AG04449 (cell line): ENCODE results near the gene GLRA1.

ENCODE experiments used
- CTCF ChIA-PET: fragments of 350-600 bp; formaldehyde crosslinking; extraction: SDS; loops from one replicate; lab custom pipeline; 2021; ENCODE audit warnings: antibody characterized with exemption; lab: Yijun Ruan, JAX
- POLR2A ChIA-PET: fragments of 400-600, 350-600 bp; formaldehyde crosslinking; extraction: SDS; loops from one replicate; lab custom pipeline; 2020; ENCODE audit warnings: antibody characterized with exemption, inconsistent platforms; lab: Yijun Ruan, JAX
- DNase-seq: peaks from one replicate; pipeline ENCODE4 v3.0.0-alpha.2; 2010; ENCODE audit warnings: low read depth, low spot score
- H3K4me3 ChIP-seq: 2 replicates; pipeline ENCODE4 v1.5.1; 2011; ENCODE audit warnings: low read depth, mild to moderate bottlenecking, control low read depth, low read length
- TF ChIP-seq, protein P1 (sequence below): IDR thresholded peaks from one replicate; pipeline ENCODE4 v1.5.1; 2011; ENCODE audit warnings: mild to moderate bottlenecking, moderate library complexity, low read length, control low read depth, inconsistent platforms; ENCODE audit not compliant: insufficient read depth; ENCODE audit errors: missing control alignments

The GLRA1 gene

DNA sequence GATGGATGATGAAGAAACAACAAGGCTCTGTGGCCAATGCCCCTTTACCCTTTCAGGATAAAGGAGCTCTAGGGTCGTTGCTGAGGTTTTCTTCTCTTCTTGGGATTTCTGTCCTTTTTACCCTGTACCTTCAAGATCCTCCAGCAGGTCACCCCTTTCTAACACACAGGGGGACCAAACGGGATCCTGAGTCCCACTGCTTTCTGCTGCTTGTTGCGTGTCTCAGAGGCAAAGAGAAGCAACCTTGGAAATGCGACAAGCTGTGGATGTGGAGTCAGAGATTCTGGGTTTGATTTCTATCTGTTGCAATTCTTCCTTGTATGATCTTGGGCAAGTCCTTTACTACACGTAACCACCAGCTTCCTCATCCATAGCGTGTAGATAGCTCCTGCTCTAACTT lies 20.5 kb downstream of the GLRA1 start:
- CTCF ChIA-PET, result no interaction called here
- DNase-seq, result no peak
- TF ChIP-seq, protein P1, sequence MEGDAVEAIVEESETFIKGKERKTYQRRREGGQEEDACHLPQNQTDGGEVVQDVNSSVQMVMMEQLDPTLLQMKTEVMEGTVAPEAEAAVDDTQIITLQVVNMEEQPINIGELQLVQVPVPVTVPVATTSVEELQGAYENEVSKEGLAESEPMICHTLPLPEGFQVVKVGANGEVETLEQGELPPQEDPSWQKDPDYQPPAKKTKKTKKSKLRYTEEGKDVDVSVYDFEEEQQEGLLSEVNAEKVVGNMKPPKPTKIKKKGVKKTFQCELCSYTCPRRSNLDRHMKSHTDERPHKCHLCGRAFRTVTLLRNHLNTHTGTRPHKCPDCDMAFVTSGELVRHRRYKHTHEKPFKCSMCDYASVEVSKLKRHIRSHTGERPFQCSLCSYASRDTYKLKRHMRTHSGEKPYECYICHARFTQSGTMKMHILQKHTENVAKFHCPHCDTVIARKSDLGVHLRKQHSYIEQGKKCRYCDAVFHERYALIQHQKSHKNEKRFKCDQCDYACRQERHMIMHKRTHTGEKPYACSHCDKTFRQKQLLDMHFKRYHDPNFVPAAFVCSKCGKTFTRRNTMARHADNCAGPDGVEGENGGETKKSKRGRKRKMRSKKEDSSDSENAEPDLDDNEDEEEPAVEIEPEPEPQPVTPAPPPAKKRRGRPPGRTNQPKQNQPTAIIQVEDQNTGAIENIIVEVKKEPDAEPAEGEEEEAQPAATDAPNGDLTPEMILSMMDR, result no peak
- POLR2A ChIA-PET, result no interaction called here
- no peak overlapping the region for H3K4me3 ChIP-seq

DNA sequence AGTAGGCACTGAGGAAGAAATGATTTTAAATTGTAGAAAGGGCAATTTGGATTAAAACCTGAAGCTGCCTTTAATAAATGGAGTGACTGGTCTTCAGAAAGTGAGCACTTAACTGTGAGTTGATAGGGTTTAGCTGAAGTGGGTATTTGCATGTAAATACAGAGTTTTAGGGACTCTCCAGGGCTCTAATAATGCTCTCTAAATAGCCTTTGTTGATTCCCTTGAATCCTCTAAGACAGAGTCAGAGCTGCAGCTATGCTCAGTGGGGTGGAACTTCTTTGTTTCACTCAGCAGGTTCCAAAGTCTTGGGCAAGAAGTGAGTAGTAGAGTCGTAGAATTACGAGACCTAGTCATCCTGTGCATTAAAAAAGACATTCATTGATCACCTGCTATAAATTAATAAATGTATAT lies 21.4 kb downstream of the GLRA1 start:
- H3K4me3 ChIP-seq, result no peak overlapping the region
- CTCF ChIA-PET, result no interaction called here
- TF ChIP-seq, protein P1, result no peak
- POLR2A ChIA-PET, result no interaction called here
- no peak for DNase-seq

DNA sequence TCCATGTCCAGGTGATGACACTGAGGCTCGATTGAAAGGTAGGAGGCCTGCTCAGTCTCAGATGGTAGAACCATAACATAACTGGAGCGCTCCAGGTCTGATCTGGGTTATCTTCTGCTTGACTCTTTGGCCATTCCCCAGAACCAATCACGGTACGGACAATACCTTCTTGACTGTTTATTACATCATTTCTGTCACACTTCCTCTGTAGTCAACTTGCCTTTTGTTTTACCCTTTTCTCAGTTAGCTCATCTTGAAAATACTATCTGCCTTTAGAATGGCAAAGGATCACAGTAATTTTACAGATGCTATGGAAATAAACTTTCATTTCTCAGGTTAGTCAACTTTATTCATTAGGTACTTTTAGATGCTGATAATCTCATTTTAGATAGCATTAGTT lies 22.4 kb downstream of the GLRA1 start:
- no peak overlapping the region for H3K4me3 ChIP-seq
- CTCF ChIA-PET, result no interaction called here
- DNase-seq, result no peak
- POLR2A ChIA-PET, result no interaction called here
- TF ChIP-seq, protein P1, result no peak

DNA sequence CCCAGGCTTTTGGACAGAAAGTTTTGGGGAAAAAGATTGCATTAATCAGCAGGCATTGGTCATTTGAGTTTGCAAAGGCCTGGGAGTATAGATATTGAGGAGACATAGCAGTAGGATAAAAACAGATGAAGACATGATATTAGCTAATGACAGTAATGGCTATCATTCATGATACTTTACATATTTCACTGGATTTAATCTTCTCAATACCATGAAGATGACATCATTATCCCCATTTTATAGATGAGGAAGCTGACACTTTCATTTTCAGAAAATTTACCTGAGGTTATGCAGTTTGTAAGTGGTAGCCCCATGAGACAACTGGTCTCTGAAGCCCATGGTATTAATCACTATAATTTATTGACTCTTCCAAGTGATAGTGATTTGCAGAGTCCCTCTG lies 23.0 kb downstream of the GLRA1 start:
- TF ChIP-seq, protein P1, result no peak
- CTCF ChIA-PET, result no interaction called here
- no peak for DNase-seq
- H3K4me3 ChIP-seq, result no peak overlapping the region
- POLR2A ChIA-PET, result no interaction called here

DNA sequence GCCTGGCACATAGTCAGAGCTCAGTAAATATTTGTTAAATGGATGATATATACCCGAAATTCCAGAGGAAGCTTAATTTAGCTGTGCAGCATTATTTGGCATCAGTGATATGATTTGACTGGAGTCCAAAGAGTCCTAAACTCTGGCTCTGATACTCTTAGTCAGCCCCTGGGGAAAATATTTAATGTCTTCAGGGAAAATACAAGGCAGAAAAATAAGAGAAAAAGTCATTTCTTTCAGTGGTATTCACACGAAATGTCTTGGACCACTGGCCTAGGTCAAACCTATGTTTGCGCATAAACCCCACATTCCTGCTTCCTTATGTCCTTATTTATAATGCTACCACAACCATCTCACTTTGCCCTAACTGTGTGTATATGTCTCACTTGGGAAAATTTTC lies 23.8 kb downstream of the GLRA1 start:
- ChIA-PET POLR2A (no interaction called here), CTCF (no interaction called here)
- no peak overlapping the region for H3K4me3 ChIP-seq
- no peak for DNase-seq
- TF ChIP-seq, protein P1, result no peak

DNA sequence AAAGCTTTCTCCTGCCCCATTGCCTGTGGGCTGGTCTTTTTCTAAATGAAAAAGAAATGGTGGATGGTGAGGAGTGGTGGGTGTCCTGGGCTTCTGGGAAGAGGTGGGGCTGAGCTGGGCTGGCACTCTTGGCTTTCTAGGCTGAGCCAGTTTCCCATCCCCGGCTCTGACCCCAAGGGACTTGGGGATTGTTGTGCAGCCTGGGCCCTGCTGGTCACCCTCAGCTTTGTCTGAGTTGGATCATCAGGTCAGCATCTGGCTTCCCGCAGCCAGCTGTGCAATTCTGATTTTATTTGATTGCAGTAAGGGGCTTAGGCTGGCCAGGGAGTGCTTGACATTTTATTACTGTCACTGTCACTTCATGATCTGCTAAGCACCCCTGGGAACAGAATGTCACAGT lies 25.3 kb downstream of the GLRA1 start:
- CTCF ChIA-PET, result no interaction called here
- TF ChIP-seq, protein P1, result no peak
- no peak overlapping the region for H3K4me3 ChIP-seq
- no peak for DNase-seq
- POLR2A ChIA-PET, result no interaction called here
